GM21381 (cell line): ENCODE results near the gene UBE2L5.

Source experiments
- ATAC-seq: cut with Tn5 transposase; IDR thresholded peaks from one replicate; pipeline ENCODE4 v1.9.1; 2021; ENCODE audit warnings: mild to moderate bottlenecking, moderate library complexity; ENCODE audit not compliant: unreplicated experiment

The UBE2L5 gene

GRCh38 chr13:30404207-30404606 lies 18.1 kb upstream of the UBE2L5 start:
- ATAC-seq, result no peak

- no peak for ATAC-seq
Observed at GRCh38 chr13:30406779-30407416, 15.4 kb upstream of the UBE2L5 start.

- peak; percentile 93 for ATAC-seq
Observed at GRCh38 chr13:30408319-30409101, 13.8 kb upstream of the UBE2L5 start.

- no peak for ATAC-seq
Observed at GRCh38 chr13:30409886-30410704, 12.2 kb upstream of the UBE2L5 start.

- ATAC-seq, result no peak
Observed at GRCh38 chr13:30410705-30411125, 11.6 kb upstream of the UBE2L5 start.

- ATAC-seq, result no peak
Observed at GRCh38 chr13:30412346-30412745, 9.9 kb upstream of the UBE2L5 start.

GRCh38 chr13:30413842-30414241 lies 8.5 kb upstream of the UBE2L5 start:
- no peak for ATAC-seq

GRCh38 chr13:30415430-30416030 lies 6.8 kb upstream of the UBE2L5 start:
- ATAC-seq, result peak; percentile 60

- no peak for ATAC-seq
Observed at GRCh38 chr13:30416471-30416870, 5.8 kb upstream of the UBE2L5 start.

GRCh38 chr13:30418075-30418716 lies 4.1 kb upstream of the UBE2L5 start:
- no peak for ATAC-seq

- ATAC-seq, result no peak
Observed at GRCh38 chr13:30418717-30419459, 3.4 kb upstream of the UBE2L5 start.

GRCh38 chr13:30421093-30422053 lies 920 bp upstream of the UBE2L5 start:
- peak; percentile 40 for ATAC-seq

- no peak for ATAC-seq
Observed at GRCh38 chr13:30423891-30424290, 1.6 kb downstream of the UBE2L5 start.

- ATAC-seq, result no peak
Observed at GRCh38 chr13:30429235-30429634, 6.9 kb downstream of the UBE2L5 start.

GRCh38 chr13:30429721-30430694 lies 7.7 kb downstream of the UBE2L5 start:
- peak; percentile 73 for ATAC-seq

- ATAC-seq, result no peak
Observed at GRCh38 chr13:30431269-30431940, 9.1 kb downstream of the UBE2L5 start.

GRCh38 chr13:30435911-30436451 lies 13.7 kb downstream of the UBE2L5 start:
- no peak for ATAC-seq
